SIG-M5 treated with dmso at 0.1 percent for 504 hours (cell line): ENCODE results near the gene LYRM7.
"Not testable (repeated sequence)": the region's sequence is repeated elsewhere in the genome, so short reads cannot be mapped to it uniquely, and the experiment has no call there.

Experiments
- DNase-seq: peaks from one replicate; lab custom pipeline; 2025; ENCODE audit not compliant: unreplicated experiment; lab: John Stamatoyannopoulos, UW

LYRM7 gene

DNA sequence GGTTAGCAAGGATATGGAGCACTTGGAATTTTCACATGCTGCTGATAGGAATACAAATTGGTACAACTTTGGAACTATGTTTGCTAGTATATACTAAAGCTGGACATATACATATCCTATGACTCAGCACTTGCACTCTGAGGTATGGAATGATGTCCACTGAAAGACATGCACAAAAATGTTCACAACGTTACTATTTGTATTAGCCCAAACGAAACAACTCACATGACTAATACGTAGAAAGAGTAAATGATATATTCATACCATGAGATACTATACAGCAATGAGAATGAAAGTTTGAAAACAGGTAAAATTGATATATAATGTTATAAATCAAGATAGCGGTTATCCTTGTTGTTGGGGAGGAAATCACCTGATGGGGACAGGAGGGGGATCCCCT lies 47.6 kb downstream of the LYRM7 start:
- no peak for DNase-seq

DNA sequence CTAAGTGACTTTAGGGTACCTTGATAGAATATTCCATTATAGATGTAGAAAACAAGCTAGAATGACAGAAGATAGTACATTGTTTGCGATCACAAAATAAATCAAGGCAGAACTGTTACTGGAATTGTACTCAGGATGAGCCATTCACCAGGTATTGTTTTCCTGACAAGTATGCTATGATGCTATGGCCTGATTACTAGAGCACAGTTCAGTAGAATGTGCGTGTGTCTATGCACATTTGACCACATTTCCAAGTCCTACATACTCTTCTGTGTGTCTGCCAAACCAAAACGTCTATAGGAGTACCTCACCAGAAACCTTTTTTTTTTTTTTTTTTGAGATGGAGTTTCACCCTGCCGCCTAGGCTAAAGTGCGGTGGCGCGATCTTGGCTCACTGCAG lies 49.8 kb downstream of the LYRM7 start:
- DNase-seq = no peak

DNA sequence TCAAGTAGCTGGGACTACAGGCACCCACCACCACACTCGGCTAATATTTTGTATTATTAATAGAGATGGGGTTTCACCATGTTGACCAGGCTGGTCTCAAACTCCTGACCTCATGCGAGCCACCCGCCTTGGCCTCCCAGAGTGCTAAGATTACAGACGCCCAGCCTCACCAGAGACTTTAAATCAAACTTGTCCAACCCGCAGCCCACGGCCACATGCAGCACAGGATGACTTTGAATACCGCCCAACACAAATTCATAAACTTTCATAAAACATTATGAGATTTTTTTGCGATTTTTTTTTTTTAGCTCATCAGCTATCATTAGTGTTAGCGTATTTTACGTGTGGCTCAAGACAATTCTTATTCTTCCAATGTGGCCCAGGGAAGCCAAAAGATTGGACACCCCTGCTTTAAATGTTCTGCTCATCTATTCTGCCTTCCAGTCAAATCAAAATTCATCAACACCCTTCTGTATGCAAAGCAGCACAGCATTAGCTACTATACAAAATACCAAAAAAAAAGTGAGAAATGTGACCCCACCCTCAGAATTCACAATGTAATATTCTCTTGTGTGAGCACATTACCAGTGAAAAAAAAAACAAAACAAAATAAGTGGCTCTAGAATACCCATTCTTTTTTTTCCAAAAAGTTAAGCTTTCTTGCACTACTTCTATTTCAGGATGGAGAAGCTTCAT lies 50.4 kb downstream of the LYRM7 start:
- DNase-seq = no peak

DNA sequence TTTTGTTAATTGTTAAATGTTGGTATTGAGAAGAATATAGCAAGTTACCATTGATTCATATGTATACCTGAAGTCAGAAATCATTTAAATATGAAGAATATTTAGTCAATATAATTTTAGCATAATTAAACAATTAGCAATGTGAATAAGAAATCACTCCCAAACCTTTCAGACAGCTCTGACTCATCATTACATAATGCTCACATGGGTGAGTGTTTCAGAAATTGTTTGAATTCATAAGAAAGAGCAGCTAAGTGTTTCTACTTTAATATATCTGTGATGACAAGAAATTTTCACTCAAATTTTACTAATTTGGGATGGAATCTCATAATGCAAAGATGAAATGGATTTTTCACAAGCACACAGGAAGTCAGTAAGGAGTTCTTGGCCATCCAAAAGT lies 51.1 kb downstream of the LYRM7 start:
- no peak for DNase-seq

DNA sequence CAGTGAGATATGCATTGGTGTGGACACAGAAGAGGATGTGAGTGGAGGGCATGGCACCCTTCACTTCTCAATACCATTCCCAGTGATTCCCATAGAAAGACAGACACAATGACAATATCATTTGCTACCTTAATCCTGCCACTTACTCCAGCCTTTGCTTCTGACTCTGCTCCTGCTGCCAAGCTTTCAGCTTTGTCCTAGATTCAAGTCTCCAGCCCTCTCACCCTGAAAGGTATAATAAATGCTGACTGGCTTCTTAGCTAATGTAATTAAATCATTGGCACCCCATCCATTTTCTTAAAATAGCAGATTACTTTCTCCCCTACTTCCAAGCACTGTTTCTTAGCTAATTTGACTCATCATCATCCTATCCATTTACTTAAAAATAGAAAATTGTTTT lies 52.0 kb downstream of the LYRM7 start:
- no peak for DNase-seq

DNA sequence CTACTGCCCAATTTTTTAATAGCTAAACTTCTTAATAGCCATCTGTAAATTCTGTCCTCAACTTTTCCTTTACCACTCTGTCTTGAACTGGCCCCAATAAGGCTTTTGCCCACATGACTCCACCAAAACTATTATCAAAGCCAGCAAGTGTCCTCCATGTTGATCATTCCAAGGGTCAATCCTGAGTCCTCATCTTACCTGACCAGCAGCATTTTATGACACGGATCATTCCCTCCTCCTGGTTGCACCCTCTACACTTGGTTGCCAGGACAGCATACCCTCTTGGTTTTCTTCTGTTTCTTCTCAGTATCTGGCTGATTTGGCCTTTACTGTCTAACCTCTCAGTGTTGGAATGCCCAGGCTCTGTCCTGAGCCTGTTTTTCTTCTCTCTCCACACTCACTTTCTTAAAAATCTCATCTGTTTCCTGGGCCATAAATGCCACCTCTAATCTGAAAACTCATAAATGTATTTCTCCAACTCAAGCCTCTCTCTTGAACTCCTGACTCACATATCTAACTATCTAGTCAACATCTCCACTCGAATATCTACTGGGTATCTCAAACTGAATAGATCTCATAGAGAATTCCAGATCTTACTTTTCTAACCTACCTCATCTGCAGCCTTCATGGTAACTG lies 53.1 kb downstream of the LYRM7 start:
- no peak for DNase-seq

DNA sequence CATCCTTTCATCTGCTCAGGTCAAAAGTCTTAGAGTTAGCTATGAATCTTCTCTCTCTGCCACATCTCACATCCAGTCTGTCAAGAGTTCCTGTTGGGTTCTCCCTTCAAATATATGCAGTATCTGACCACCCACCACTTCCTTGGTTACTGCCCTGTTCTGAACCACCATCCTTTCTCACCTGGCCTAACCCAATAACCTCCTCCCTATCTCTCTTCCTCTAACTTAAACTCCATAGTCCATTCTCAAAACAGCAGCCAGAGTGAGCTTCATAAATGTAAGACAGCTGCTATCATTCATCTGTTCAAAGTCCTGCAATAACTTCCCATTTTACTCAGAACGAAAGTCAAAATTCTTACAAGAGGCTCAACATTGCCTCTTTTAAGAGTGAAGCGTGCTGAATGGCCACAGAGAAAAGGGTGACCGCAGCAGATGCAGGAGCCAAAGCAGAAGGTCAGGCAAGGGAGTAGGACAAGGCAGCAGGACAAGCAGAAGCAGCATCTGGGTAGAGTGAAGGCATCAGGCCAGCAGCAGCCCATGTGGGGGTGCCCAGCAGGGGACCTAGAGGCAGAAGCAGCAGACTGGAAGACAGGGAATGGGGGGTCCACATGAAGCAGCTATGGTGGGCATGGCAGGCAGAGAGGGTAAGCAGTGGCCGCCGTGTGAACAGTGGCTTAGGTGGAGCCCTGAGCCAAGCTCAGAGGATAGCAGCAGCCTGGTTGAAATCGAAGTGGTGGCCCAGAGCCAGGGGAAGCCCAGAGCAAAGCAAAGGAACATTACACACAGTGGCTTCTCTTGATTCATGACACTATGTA lies 53.9 kb downstream of the LYRM7 start:
- DNase-seq = peak; percentile 79

DNA sequence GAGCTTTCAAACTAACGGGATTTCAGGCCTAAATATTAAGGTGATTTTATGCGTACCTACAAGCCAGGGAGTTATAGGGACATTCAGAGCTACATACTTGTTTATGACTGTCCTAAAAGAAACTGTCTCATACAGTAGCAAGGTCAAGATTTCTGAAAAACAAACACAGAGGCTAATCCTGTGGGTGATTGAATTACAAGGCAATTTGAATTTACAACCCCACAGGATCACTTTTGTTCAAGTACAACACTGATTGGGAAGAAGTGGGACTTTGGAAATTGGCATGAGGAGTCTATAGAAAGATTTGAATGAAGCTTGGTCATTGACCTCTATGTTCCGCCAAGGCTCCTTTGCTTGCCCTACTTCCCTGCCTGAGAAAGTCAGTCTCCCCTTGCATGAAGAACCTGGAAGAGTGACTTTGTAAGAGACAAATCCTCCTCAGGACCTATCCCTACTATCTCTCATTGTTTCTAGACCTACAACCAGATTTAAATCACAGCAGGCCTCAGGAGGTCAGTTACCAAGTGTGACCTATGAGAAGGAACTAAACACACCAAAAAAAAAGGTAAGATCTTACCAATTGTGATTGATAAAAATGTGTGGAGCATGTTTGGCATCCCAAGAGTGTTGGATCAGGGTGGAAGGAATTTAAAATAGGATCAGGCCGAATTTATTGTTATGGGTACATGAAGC lies 54.7 kb downstream of the LYRM7 start:
- DNase-seq = no peak

DNA sequence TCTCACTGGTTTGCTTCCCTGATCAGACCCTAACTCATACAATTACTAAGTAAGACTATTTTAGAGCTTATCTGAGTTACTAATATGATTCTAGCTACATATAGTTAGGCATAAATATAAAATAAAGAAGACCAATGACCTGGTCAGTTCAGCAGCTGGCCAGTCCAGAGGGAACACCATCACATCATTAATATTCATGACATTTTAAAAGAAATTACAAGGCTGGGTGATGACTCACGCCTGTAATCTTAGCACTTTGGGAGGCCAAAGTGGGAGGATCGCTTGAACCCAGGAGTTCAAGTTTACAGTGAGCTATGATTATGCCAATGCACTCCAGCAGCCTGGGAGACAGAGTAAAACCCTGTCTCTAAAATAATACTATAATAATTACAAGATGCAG lies 56.2 kb downstream of the LYRM7 start:
- DNase-seq = no peak

DNA sequence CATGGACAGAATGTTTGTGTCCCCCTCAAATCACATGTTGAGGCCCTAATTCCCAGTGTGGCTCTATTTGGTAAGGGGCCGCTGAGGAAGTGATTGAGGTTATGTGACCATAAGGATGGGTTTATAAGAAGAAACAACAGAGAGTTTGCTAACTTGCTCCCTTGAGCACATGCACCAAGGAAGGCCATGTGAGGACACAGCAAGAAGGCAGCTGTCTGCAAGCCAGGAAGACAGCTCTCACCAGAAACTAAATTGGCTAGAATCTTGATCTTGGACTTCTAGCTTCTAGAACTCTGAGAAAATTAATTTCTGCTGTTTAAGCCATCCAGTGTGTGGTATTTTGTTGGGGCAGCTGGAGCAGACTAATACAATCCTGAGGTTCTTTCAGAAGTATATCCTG lies 57.9 kb downstream of the LYRM7 start:
- DNase-seq = no peak

DNA sequence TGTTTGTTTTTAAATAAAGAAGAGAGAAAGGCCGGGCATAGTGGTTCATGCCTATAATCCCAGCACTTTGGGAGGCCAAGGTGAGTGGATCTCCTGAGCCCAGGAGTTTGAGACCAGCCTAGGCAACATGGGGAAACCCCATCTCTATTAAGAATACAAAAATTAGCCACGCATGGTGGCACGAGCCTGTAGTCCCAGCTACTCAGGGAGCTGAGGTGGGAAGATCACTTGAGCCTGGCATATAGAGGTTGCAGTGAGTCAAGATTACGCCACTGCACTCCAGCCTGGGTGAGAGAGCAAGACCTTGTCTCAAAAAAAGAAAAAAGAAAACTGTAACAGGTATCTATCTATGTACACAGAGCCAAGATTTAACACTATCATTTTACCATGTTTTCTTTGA lies 58.9 kb downstream of the LYRM7 start:
- no peak for DNase-seq

DNA sequence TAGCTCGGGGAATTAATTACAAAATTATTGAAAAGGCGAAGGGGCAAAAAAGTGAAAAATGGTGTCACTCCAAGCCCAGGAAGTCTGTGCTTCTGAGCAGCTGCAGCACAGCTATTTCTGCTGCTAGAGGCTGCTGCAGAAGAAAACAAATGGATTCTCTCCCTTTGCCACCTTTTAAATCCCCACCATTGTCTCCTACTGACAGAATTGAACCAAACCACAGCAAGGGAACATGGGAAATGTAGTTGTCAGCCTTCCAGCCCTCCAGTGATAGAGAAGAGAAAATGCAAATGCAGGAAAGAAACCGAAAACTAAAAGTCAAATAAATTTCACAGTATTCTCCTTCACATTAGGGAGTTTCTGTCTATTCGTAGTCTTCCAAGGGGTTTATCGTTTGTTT lies 59.7 kb downstream of the LYRM7 start:
- DNase-seq = no peak

DNA sequence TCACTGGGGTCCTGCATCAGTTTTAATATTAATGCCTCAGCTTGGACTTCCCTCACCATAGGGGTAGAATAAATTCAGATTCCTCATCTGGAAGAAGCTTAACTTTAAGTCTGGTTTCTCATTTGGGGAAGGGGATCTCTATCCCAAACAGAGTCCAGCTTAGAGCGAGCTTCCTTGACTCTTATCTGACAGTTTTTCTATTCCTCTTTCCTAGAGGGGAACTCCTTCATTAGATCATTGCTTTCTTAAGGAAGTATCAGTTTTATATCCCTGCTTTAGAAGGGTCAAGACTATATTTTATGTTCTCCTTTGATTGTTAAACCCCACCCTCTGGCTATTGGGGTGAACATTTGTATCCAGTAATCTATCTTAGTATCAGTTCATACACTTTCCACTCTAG lies 68.9 kb downstream of the LYRM7 start:
- DNase-seq = no peak

DNA sequence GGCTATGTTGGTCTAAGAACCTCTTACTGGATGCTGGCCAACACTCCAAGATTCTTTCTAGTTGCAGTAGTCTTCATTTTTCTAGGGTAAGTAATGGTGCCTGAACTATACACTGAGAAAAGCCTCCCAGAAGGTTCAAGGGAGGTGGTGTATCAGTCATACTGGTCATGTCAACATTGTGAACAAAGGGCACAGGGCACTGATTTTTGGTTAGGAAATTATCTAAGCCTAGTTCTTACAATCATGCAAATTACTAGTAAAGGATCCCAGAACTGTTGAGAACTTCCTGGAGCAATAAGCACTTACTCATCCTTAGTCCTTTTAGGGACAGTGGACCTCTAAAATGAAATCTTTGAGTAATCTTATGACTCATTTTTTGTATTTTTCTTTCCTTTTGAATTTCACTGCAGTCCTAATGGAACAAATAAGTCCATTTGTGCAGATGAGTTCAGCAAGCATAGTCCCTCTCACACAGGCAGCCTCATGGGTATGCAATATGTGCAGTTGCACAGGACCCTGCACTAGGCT lies 72.0 kb downstream of the LYRM7 start:
- DNase-seq = no peak

DNA sequence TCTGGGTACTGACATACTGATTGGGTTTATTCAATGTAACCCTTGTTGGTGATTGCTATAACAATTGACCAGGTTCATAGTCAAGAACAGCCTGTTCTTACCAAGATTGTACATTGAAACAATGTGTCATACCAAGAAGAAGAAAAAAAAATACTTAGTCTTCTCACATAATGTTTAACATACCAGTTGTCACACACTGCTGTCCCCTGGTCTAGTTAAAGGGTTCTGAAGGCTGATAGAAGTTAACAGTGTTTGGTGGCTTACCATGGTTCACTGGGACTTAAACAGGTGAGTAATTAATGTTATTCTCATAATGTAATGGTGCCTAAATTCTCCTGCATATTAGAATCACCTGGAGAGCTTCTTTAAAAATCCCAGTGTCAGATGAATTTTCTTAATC lies 74.6 kb downstream of the LYRM7 start:
- no peak for DNase-seq

DNA sequence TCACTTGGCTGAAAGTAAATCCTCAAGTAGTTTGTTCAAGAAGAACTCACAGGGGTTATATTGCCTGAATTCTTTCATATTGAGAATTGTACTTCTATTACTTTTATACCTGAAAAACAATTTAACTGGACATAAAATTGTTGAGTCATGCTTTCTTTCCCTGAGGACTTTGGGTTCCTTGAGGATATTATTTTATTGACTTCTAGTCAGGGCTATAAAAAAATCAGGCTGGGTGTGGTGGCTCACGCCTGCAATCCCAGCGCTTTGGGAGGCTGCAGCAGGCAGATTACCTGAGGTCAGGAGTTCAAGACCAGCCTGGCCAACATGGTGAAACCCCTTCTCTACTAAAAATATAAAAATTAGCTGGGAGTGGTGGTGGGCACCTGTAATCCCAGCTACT lies 75.2 kb downstream of the LYRM7 start:
- DNase-seq = no peak

DNA sequence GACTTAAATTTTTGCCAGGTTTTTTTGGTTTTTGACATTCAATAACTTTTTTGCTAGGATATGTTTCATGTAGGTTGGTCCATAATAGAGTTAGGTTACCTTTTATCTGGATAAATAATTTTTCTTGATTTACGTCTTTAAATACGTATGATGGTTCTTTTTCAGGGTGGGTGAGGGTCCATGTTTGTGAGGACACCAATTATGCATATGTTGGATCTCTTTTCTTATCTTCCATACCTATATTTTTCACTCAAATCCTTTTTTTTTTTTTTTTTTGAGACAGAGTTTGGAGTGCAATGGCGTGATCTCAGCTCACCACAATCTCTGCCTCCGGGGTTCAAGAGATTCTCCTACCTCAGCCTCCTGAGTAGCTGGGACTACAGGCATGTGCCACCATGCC lies 75.8 kb downstream of the LYRM7 start:
- DNase-seq = no peak

DNA sequence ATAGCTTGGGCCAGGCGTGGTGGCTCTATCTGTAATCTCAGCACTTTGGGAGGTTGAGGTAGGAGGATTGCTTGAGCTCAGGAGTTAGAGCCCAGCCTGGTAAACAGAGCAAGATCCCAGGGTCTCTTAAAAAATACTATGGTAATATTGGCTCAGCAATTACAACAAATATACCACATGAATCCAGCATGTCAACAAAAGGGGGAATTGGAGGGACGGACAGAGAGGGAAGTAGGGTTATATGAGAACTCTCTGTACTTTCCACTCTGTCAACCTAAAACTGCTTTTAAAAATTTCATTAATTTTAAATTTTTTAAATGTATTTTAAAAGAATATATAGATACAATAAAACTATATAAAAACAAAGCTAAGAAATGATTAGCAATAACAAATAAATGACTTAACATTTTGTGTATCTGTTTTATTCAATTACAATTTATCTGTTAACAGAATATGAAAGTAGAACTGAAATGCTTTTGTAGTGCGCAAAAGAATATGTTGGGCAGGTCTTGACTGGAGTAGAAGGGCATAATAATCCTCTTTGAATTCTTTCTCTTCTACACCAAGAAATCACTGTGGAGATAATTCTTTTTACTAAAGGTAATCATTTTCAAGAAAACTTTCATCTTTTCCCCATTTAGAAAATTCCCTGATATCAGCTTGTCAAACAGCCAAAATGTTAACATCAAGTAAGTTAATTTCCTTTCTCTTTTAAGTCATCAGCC lies 80.2 kb downstream of the LYRM7 start:
- DNase-seq = no peak

DNA sequence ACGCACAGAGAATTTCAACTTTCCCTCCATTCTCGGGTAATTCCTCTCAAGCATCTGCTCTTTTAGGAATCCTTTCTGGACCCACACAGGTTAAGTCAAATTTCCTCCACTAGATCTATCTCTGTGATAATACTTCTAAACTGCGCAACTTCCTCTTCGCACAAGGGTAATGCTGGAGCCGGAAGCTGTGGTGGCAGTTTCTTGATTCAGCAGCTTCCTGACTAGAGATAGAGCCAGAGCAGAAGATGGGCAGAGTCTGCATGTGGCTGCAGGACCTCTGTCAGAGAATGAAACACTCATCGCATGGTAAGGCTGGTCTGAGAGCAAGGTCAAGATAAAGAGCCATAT lies 82.1 kb downstream of the LYRM7 start:
- peak; percentile 98 for DNase-seq

DNA sequence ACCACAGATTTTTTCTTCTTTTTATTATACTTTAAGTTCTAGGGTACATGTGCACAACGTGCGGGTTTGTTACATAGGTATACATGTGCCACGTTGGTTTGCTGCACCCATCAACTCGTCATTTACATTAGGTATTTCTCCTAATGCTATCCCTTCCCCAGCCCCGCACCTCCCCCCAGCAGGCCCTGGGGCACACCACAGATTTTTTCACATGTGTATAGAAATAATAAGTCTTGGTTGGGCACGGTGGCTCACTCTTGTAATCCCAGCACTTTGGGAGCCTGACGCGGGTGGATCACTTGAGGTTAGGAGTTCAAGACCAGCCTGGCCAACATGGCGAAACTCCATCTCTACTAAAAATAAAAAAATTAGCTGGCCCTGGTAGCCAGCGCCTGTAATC lies 83.3 kb downstream of the LYRM7 start:
- not testable (repeated sequence) for DNase-seq

DNA sequence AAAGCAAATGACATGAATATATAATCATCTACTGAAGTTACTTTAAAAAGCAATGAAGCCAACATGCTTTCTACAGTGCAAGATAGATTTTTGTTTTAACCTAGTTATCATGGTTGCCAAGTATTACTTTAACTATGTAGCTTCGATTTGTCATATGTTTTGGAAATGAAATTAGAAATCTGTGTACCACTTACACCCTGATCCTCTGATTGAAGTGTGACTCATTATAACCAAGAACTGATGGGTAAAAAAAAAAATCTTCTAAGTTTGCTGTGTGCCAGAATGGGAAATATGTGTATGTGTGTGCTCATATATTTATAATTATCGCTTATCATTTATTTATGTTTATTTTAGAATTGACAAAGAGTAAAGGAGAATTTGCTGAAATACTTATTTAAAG lies 84.0 kb downstream of the LYRM7 start:
- DNase-seq = no peak
